DOHH2 (cell line): ENCODE results near the gene MTPN.

Experiments
- EZH2phosphoT487 ChIP-seq: fragments of 200-600 bp; sonication (generic); IDR thresholded peaks from 2 replicates; pipeline ENCODE4 v1.6.1; 2017; ENCODE audit warnings: borderline replicate concordance, mild to moderate bottlenecking, antibody characterized with exemption, low read length, moderate library complexity, mixed read lengths
- TF ChIP-seq, protein P1 (sequence below): fragments of 200-600 bp; sonication (generic); IDR thresholded peaks from one replicate; pipeline ENCODE4 v1.5.1; 2014; ENCODE audit warnings: antibody characterized with exemption, mild to moderate bottlenecking, low read depth, low read length; ENCODE audit not compliant: poor library complexity, severe bottlenecking

DNA sequence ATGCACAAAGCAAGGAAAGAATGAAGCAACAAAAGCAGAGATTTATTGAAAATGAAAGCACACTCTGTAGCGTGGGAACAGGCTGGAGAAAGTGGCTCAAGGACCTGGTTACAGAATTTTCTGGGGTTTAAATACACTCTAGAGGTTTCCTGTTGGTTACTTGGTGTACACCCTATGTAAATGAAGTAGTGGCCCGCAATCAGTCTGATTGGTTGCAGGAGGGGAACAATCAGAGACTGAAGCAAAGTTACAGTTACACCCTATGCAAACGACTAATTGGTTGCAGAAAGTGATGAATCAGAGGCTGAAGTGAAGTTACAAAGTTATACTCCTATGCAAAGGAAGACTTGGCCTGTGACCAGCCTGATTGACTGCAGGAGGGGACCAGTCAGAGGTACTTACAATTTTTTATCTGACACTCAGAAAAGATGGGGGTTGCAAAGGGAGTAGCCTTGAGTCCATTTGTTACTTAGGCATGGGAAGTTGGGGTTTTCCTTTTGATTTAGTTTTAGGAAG is 3.6 kb upstream of the MTPN start:
- TF ChIP-seq, protein P1, sequence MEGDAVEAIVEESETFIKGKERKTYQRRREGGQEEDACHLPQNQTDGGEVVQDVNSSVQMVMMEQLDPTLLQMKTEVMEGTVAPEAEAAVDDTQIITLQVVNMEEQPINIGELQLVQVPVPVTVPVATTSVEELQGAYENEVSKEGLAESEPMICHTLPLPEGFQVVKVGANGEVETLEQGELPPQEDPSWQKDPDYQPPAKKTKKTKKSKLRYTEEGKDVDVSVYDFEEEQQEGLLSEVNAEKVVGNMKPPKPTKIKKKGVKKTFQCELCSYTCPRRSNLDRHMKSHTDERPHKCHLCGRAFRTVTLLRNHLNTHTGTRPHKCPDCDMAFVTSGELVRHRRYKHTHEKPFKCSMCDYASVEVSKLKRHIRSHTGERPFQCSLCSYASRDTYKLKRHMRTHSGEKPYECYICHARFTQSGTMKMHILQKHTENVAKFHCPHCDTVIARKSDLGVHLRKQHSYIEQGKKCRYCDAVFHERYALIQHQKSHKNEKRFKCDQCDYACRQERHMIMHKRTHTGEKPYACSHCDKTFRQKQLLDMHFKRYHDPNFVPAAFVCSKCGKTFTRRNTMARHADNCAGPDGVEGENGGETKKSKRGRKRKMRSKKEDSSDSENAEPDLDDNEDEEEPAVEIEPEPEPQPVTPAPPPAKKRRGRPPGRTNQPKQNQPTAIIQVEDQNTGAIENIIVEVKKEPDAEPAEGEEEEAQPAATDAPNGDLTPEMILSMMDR = no peak
- TF ChIP-seq EZH2phosphoT487 = no peak
